H9 (cell line): ENCODE data around the gene ABCA7. TPM values are rescaled to one million over a fixed set of nuclear protein-coding genes. Genes with fewer than 3 reads are reported as not detected.

Source experiments
- DNase-seq: peaks from one replicate; pipeline ENCODE4 v3.0.0-alpha.2; 2017
- H2AFZ ChIP-seq: one replicate; pipeline ENCODE4 v1.6.1; 2013; ENCODE audit warnings: mild to moderate bottlenecking, low read length, control low read depth, moderate library complexity
- H2AK5ac ChIP-seq: 2 replicates; pipeline ENCODE4 v1.6.1; 2013; ENCODE audit warnings: low read length, control low read depth, mixed read lengths; ENCODE audit not compliant: insufficient read length
- H2BK120ac ChIP-seq: one replicate; pipeline ENCODE4 v1.6.1; 2013; ENCODE audit warnings: low read depth, mild to moderate bottlenecking, low read length, control low read depth, inconsistent platforms; ENCODE audit not compliant: poor library complexity, severe bottlenecking
- H2BK12ac ChIP-seq: 2 replicates; pipeline ENCODE4 v1.6.1; 2013; ENCODE audit warnings: low read length, control low read depth, mixed read lengths, low read depth; ENCODE audit not compliant: insufficient read length
- H2BK15ac ChIP-seq: 2 replicates; pipeline ENCODE4 v1.6.1; 2013; ENCODE audit warnings: low read depth, low read length, control low read depth
- H2BK20ac ChIP-seq: one replicate; pipeline ENCODE4 v1.6.1; 2013; ENCODE audit warnings: low read depth, mild to moderate bottlenecking, low read length, control low read depth, inconsistent platforms; ENCODE audit not compliant: poor library complexity, severe bottlenecking
- H2BK5ac ChIP-seq: 2 replicates; pipeline ENCODE4 v1.6.1; 2013; ENCODE audit warnings: low read length, control low read depth, mixed read lengths; ENCODE audit not compliant: insufficient read length
- H3K14ac ChIP-seq: 2 replicates; pipeline ENCODE4 v1.6.1; 2013; ENCODE audit warnings: low read length, control low read depth; ENCODE audit not compliant: insufficient read depth
- H3K18ac ChIP-seq: 2 replicates; pipeline ENCODE4 v1.6.1; 2013; ENCODE audit warnings: low read depth, mild to moderate bottlenecking, mixed read lengths, low read length, control low read depth; ENCODE audit not compliant: insufficient read length
- H3K23ac ChIP-seq: 2 replicates; pipeline ENCODE4 v1.6.1; 2013; ENCODE audit warnings: low read length, control low read depth, mixed read lengths, low read depth; ENCODE audit not compliant: insufficient read length
- H3K23me2 ChIP-seq: 2 replicates; pipeline ENCODE4 v1.6.1; 2013; ENCODE audit warnings: low read depth, mild to moderate bottlenecking, mixed read lengths, low read length, control low read depth; ENCODE audit not compliant: insufficient read length, poor library complexity, severe bottlenecking
- H3K27ac ChIP-seq: 2 replicates; pipeline ENCODE4 v1.5.1; 2013; ENCODE audit warnings: low read length, control low read depth, mixed read lengths, low read depth; ENCODE audit not compliant: insufficient read length
- H3K27me3 ChIP-seq: 2 replicates; pipeline ENCODE4 v1.6.1; 2013; ENCODE audit warnings: low read length, control low read depth, inconsistent platforms; ENCODE audit not compliant: insufficient read depth
- H3K4ac ChIP-seq: 2 replicates; pipeline ENCODE4 v1.6.1; 2013; ENCODE audit warnings: low read depth, mild to moderate bottlenecking, control low read depth, inconsistent platforms, low read length, moderate library complexity
- H3K4me1 ChIP-seq: 2 replicates; pipeline ENCODE4 v1.6.1; 2013; ENCODE audit warnings: low read length, control low read depth, inconsistent platforms; ENCODE audit not compliant: insufficient read depth
- H3K4me2 ChIP-seq: 2 replicates; pipeline ENCODE4 v1.6.1; 2013; ENCODE audit warnings: low read length, control low read depth, mixed read lengths; ENCODE audit not compliant: insufficient read length, insufficient read depth
- H3K56ac ChIP-seq: 2 replicates; pipeline ENCODE4 v1.6.1; 2013; ENCODE audit warnings: low read depth, mild to moderate bottlenecking, mixed read lengths, low read length, control low read depth; ENCODE audit not compliant: insufficient read length
- H3K79me1 ChIP-seq: 2 replicates; pipeline ENCODE4 v1.6.1; 2013; ENCODE audit warnings: low read depth, mild to moderate bottlenecking, moderate library complexity, low read length, control low read depth, inconsistent platforms; ENCODE audit not compliant: insufficient read depth, poor library complexity, severe bottlenecking
- H3K79me2 ChIP-seq: 2 replicates; pipeline ENCODE4 v1.6.1; 2013; ENCODE audit warnings: low read length, control low read depth, inconsistent platforms; ENCODE audit not compliant: insufficient read depth
- H3K9ac ChIP-seq: 2 replicates; pipeline ENCODE4 v1.6.1; 2013; ENCODE audit warnings: low read length, control low read depth, mixed read lengths; ENCODE audit not compliant: insufficient read length; ENCODE audit errors: extremely low read depth
- H3K9me3 ChIP-seq: one replicate; pipeline ENCODE4 v1.6.1; 2013; ENCODE audit warnings: low read depth, low read length, inconsistent platforms; ENCODE audit not compliant: control insufficient read depth
- H3T11ph ChIP-seq: one replicate; pipeline ENCODE4 v1.6.1; 2013; ENCODE audit warnings: mild to moderate bottlenecking, low read length, control low read depth, inconsistent platforms
- H4K20me1 ChIP-seq: one replicate; pipeline ENCODE4 v1.6.1; 2013; ENCODE audit not compliant: control insufficient read depth, insufficient read length, insufficient read depth
- H4K5ac ChIP-seq: 2 replicates; pipeline ENCODE4 v1.6.1; 2013; ENCODE audit warnings: low read depth, mild to moderate bottlenecking, mixed read lengths, low read length, control low read depth; ENCODE audit not compliant: insufficient read length
- H4K8ac ChIP-seq: replicated peaks from 2 replicates; pipeline ENCODE4 v1.6.1; 2013; ENCODE audit warnings: low read length, control low read depth, mixed read lengths, low read depth; ENCODE audit not compliant: insufficient read length
- H4K91ac ChIP-seq: 2 replicates; pipeline ENCODE4 v1.6.1; 2013; ENCODE audit warnings: low read depth, mild to moderate bottlenecking, moderate library complexity, mixed read lengths, low read length, control low read depth; ENCODE audit not compliant: insufficient read length
- H3K27ac Mint-ChIP-seq, 3 experiments: 2 replicates in 2 of 3; 3 replicates in 1 of 3; pipeline ENCODE4 v1.8.0; 2020 to 2021; ENCODE audit warnings: mixed read lengths in 3 of 3, mild to moderate bottlenecking in 1 of 3, moderate library complexity in 1 of 3
- H3K27me3 Mint-ChIP-seq: 2 replicates; pipeline ENCODE4 v1.8.0; 2021; ENCODE audit warnings: low read depth, mild to moderate bottlenecking, moderate library complexity, mixed read lengths
- H3K36me3 Mint-ChIP-seq, 3 experiments: 2 replicates in 2 of 3; 3 replicates in 1 of 3; pipeline ENCODE4 v1.8.0; 2020 to 2021; ENCODE audit warnings: low read depth in 3 of 3, mixed read lengths in 3 of 3; ENCODE audit not compliant: insufficient read depth in 1 of 3
- H3K4me1 Mint-ChIP-seq, 2 experiments: 2 replicates each; pipeline ENCODE4 v1.8.0; 2020; ENCODE audit warnings: mixed read lengths in 2 of 2
- H3K4me3 Mint-ChIP-seq, 2 experiments: 2 replicates in 1 of 2; 3 replicates in 1 of 2; pipeline ENCODE4 v1.8.0; 2020 to 2021; ENCODE audit warnings: mild to moderate bottlenecking in 2 of 2, mixed read lengths in 2 of 2, moderate library complexity in 1 of 2
- H3K9me3 Mint-ChIP-seq, 2 experiments: 2 replicates in 1 of 2; 3 replicates in 1 of 2; pipeline ENCODE4 v1.8.0; 2020; ENCODE audit warnings: mild to moderate bottlenecking in 2 of 2, mixed read lengths in 2 of 2, moderate library complexity in 1 of 2
- CTCF ChIP-seq: fragments of 200-600 bp; sonication (generic); conservative IDR thresholded peaks from 3 replicates; pipeline ENCODE4 v1.8.0; 2021; ENCODE audit warnings: antibody characterized with exemption, mild to moderate bottlenecking
- WGBS: extraction: QIAGEN DNeasy Blood & Tissue Kit; methylation state at CpG from one replicate; pipeline ENCODE4 v1.1.7; 2013; ENCODE audit warnings: missing lambda C conversion rate, low lambda C conversion rate, mixed read lengths; ENCODE audit not compliant: insufficient read length; ENCODE audit errors: extremely low coverage; 5-methylcytosine and 5-hydroxymethylcytosine counted together
- total RNA-seq: library from RNA; stranded (reverse); gene quantifications from 2 replicates; pipeline ENCODE4 v1.2.1, GENCODE V29; 2021

The ABCA7 gene
- total RNA-seq, 1 experiment from 2014 or later, result 34.6 TPM

- Mint-ChIP-seq H3K9me3 (no peaks in the 10 kb centered on the region), H3K27ac (peak overlapping the region; percentile 20 to 49 (median 46); a peak in 4 of 7 replicates), H3K4me1 (peaks cover 0 to 3% of the 10 kb centered on the region in 2 experiments; a peak in 2 of 4 replicates), H3K36me3 (peaks cover 0 to 18% (median 8%) of the 10 kb centered on the region in 3 experiments; a peak in 4 of 7 replicates), H3K4me3 (no peak overlapping the region), H3K27me3 (peaks cover 16% of the 10 kb centered on the region)
- Histone ChIP-seq H3K4me2 (no peak overlapping the region), H4K20me1 (no peaks in the 10 kb centered on the region), H2AFZ (no peak overlapping the region), H2BK12ac (no peak overlapping the region), H4K91ac (no peak overlapping the region), H3K18ac (no peak overlapping the region), H3K23ac (no peak overlapping the region), H2BK20ac (no peak overlapping the region), H3K4ac (no peak overlapping the region), H3K4me1 (no peaks in the 10 kb centered on the region), H3K27ac (no peak overlapping the region), H3K56ac (no peak overlapping the region), H3T11ph (no peak overlapping the region), H2AK5ac (no peak overlapping the region), H3K23me2 (peaks cover 10% of the 10 kb centered on the region), H3K27me3 (peaks cover 6% of the 10 kb centered on the region), H2BK120ac (no peak overlapping the region), H3K14ac (no peak overlapping the region), H4K8ac (no peak overlapping the region), H3K9ac (no peak overlapping the region), H3K9me3 (no peaks in the 10 kb centered on the region), H2BK15ac (no peak overlapping the region), H2BK5ac (no peak overlapping the region), H4K5ac (no peak overlapping the region), H3K79me2 (0 out of 2 replicates have a peak, but pooled peaks cover 2% of the 10 kb centered on the region), H3K79me1 (no peaks in the 10 kb centered on the region)
- DNase-seq, result no peak
- no peak for TF ChIP-seq CTCF
- WGBS, result no CpG with 5 or more reads among the region's 70 CpGs
These were observed 34.9 kb upstream of the ABCA7 start for GRCh38 chr19:1004803-1005664.
